HEK293 (cell line): Measurements from ENCODE around the gene WDR18.

ENCODE experiments used
- ATF2 ChIP-seq: fragments of 450-650 bp; formaldehyde crosslinking; IDR thresholded peaks from 2 replicates; pipeline ENCODE4 v1.5.1; 2016; ENCODE audit warnings: missing biosample characterization, missing genetic modification characterization, low read depth
- KLF7 ChIP-seq: fragments of 450-650 bp; formaldehyde crosslinking; IDR thresholded peaks from 2 replicates; pipeline ENCODE4 v1.5.1; 2016; ENCODE audit warnings: missing biosample characterization, missing genetic modification characterization, borderline replicate concordance
- MYNN ChIP-seq: fragments of 450-650 bp; formaldehyde crosslinking; IDR thresholded peaks from 2 replicates; pipeline ENCODE4 v1.5.1; 2016; ENCODE audit warnings: missing biosample characterization, missing genetic modification characterization, borderline replicate concordance
- SCRT1 ChIP-seq: fragments of 450-650 bp; formaldehyde crosslinking; IDR thresholded peaks from 2 replicates; pipeline ENCODE4 v1.5.1; 2016; ENCODE audit warnings: missing biosample characterization, missing genetic modification characterization, borderline replicate concordance
- SP3 ChIP-seq: fragments of 450-650 bp; formaldehyde crosslinking; IDR thresholded peaks from 2 replicates; pipeline ENCODE4 v1.5.1; 2016; ENCODE audit warnings: missing biosample characterization, missing genetic modification characterization
- TRIM28 ChIP-seq: IDR thresholded peaks from 2 replicates; pipeline ENCODE4 v1.6.1; 2011; ENCODE audit warnings: low read length, control low read depth, borderline replicate concordance
- ZBTB44 ChIP-seq: fragments of 450-650 bp; IDR thresholded peaks from 2 replicates; pipeline ENCODE4 v1.5.1; 2018; ENCODE audit warnings: missing biosample characterization, mild to moderate bottlenecking, missing genetic modification characterization
- ZFP3 ChIP-seq: fragments of 450-650 bp; formaldehyde crosslinking; IDR thresholded peaks from 2 replicates; pipeline ENCODE4 v1.5.1; 2016; ENCODE audit warnings: low read depth, missing biosample characterization, missing genetic modification characterization
- ZFP41 ChIP-seq: fragments of 450-650 bp; formaldehyde crosslinking; IDR thresholded peaks from 2 replicates; pipeline ENCODE4 v1.5.1; 2016; ENCODE audit warnings: missing biosample characterization, missing genetic modification characterization, borderline replicate concordance
- ZNF148 ChIP-seq: fragments of 450-650 bp; formaldehyde crosslinking; IDR thresholded peaks from 2 replicates; pipeline ENCODE4 v1.5.0; 2017; ENCODE audit warnings: missing biosample characterization, missing genetic modification characterization, borderline replicate concordance
- ZNF155 ChIP-seq: fragments of 450-650 bp; formaldehyde crosslinking; IDR thresholded peaks from 2 replicates; pipeline ENCODE4 v1.5.1; 2016; ENCODE audit warnings: missing biosample characterization, missing genetic modification characterization
- ZNF18 ChIP-seq: fragments of 450-650 bp; formaldehyde crosslinking; IDR thresholded peaks from 2 replicates; pipeline ENCODE4 v1.5.1; 2016; ENCODE audit warnings: missing biosample characterization, missing genetic modification characterization
- ZNF221 ChIP-seq: fragments of 450-650 bp; formaldehyde crosslinking; IDR thresholded peaks from 2 replicates; pipeline ENCODE4 v1.5.1; 2017; ENCODE audit warnings: missing biosample characterization, missing genetic modification characterization, borderline replicate concordance
- ZNF26 ChIP-seq: fragments of 450-650 bp; formaldehyde crosslinking; IDR thresholded peaks from 2 replicates; pipeline ENCODE4 v1.5.1; 2016; ENCODE audit warnings: missing biosample characterization, missing genetic modification characterization
- ZNF302 ChIP-seq: fragments of 450-650 bp; formaldehyde crosslinking; IDR thresholded peaks from 2 replicates; pipeline ENCODE4 v1.5.1; 2016; ENCODE audit warnings: missing biosample characterization, missing genetic modification characterization, low read depth
- ZNF362 ChIP-seq: fragments of 450-650 bp; formaldehyde crosslinking; IDR thresholded peaks from 2 replicates; pipeline ENCODE4 v1.5.1; 2016; ENCODE audit warnings: missing biosample characterization, missing genetic modification characterization
- ZNF366 ChIP-seq: fragments of 450-650 bp; formaldehyde crosslinking; conservative IDR thresholded peaks from 2 replicates; pipeline ENCODE4 v1.5.1; 2016; ENCODE audit warnings: missing biosample characterization, missing genetic modification characterization
- ZNF37A ChIP-seq: fragments of 450-650 bp; IDR thresholded peaks from 2 replicates; pipeline ENCODE4 v1.5.1; 2018; ENCODE audit warnings: missing biosample characterization, missing genetic modification characterization
- ZNF449 ChIP-seq: fragments of 450-650 bp; formaldehyde crosslinking; IDR thresholded peaks from 2 replicates; pipeline ENCODE4 v1.5.1; 2017; ENCODE audit warnings: missing biosample characterization, mild to moderate bottlenecking, missing genetic modification characterization, moderate library complexity
- ZNF555 ChIP-seq: fragments of 450-650 bp; formaldehyde crosslinking; conservative IDR thresholded peaks from 2 replicates; pipeline ENCODE4 v1.5.1; 2017; ENCODE audit warnings: missing biosample characterization, mild to moderate bottlenecking, missing genetic modification characterization, inconsistent platforms
- ZNF596 ChIP-seq: fragments of 450-650 bp; IDR thresholded peaks from 2 replicates; pipeline ENCODE4 v1.5.0; 2018; ENCODE audit warnings: missing biosample characterization, mild to moderate bottlenecking, missing genetic modification characterization, moderate library complexity
- ZNF621 ChIP-seq: fragments of 450-650 bp; formaldehyde crosslinking; IDR thresholded peaks from 2 replicates; pipeline ENCODE4 v1.5.1; 2017; ENCODE audit warnings: missing biosample characterization, missing genetic modification characterization
- ZNF623 ChIP-seq: fragments of 450-650 bp; formaldehyde crosslinking; IDR thresholded peaks from 2 replicates; pipeline ENCODE4 v1.5.1; 2016; ENCODE audit warnings: missing biosample characterization, missing genetic modification characterization
- ZNF830 ChIP-seq: fragments of 450-650 bp; IDR thresholded peaks from 2 replicates; pipeline ENCODE4 v1.5.0; 2018; ENCODE audit warnings: missing biosample characterization, missing genetic modification characterization, low read depth, mild to moderate bottlenecking, moderate library complexity
- ZNF837 ChIP-seq: fragments of 450-650 bp; formaldehyde crosslinking; IDR thresholded peaks from 2 replicates; pipeline ENCODE4 v1.5.1; 2016; ENCODE audit warnings: missing biosample characterization, missing genetic modification characterization
- ZSCAN16 ChIP-seq: fragments of 450-650 bp; formaldehyde crosslinking; IDR thresholded peaks from 2 replicates; pipeline ENCODE4 v1.5.1; 2016; ENCODE audit warnings: missing biosample characterization, missing genetic modification characterization
- ZSCAN4 ChIP-seq: fragments of 450-650 bp; formaldehyde crosslinking; IDR thresholded peaks from 2 replicates; pipeline ENCODE4 v1.5.1; 2017; ENCODE audit warnings: missing biosample characterization, missing genetic modification characterization

Gene WDR18

GRCh38 chr19:1000095-1000494 is 15.9 kb downstream of the WDR18 start, which contains the start of gene GRIN3B (continued):
- TF ChIP-seq ZNF26 (tag by site-specific recombination) = no peak
- TF ChIP-seq ZNF596 = no peak
- TF ChIP-seq ZNF623 (tag by site-specific recombination) = no peak
- TF ChIP-seq ZSCAN16 (tag by site-specific recombination) = no peak
- TF ChIP-seq ZNF362 (tag by site-specific recombination) = no peak
- no peak for TF ChIP-seq ZNF366
- TF ChIP-seq ZNF302 = no peak
- no peak for TF ChIP-seq TRIM28
- no peak for TF ChIP-seq ZFP3 (tag by site-specific recombination)
- TF ChIP-seq SCRT1 (tag by site-specific recombination) = no peak
- TF ChIP-seq ATF2 (tag by site-specific recombination) = no peak
- no peak for TF ChIP-seq ZNF18
- peak; percentile 75; the same call in 1 of the 2 replicates for TF ChIP-seq KLF7 (tag by site-specific recombination)
- no peak for TF ChIP-seq ZNF37A (tag by site-specific recombination)
- TF ChIP-seq MYNN = no peak
- peak; percentile 50; the same call in 1 of the 2 replicates for TF ChIP-seq ZBTB44 (tag by site-specific recombination)
- no peak for TF ChIP-seq ZFP41 (tag by site-specific recombination)
- TF ChIP-seq ZNF221 (tag by site-specific recombination) = no peak
- TF ChIP-seq ZSCAN4 = no peak
- TF ChIP-seq ZNF449 (tag by site-specific recombination) = peak; percentile 39; the same call in 1 of the 2 replicates
- TF ChIP-seq ZNF837 = no peak
- no peak for TF ChIP-seq ZNF148 (tag by site-specific recombination)
- TF ChIP-seq ZNF555 = no peak
- TF ChIP-seq ZNF155 (tag by site-specific recombination) = no peak
- TF ChIP-seq ZNF621 (tag by site-specific recombination) = no peak
- no peak for TF ChIP-seq ZNF830 (tag by site-specific recombination)
- TF ChIP-seq SP3 = peak; percentile 45; the same call in 1 of the 2 replicates
